Stimulated activated naive CD8-positive, alpha-beta T cell treated with anti-CD3 and anti-CD28 coated beads, Interleukin-15, amount 100 ng/mL, for 72 hours (primary cell): ENCODE data around the gene GLG1.
"Not testable (repeated sequence)": the region's sequence is repeated elsewhere in the genome, so short reads cannot be mapped to it uniquely, and the experiment has no call there.

ENCODE experiments used
- ATAC-seq: fragments of 150-1000 bp; cut with Tn5 transposase; 2 replicates; pipeline ENCODE4 v1.10.0; 2021; ENCODE audit warnings: mild to moderate bottlenecking, moderate library complexity
- DNase-seq, 2 donors: peaks; one replicate each; pipeline ENCODE4 v3.0.0; 2021 to 2022
- H3K27ac Mint-ChIP-seq, 2 donors: one replicate each; pipeline ENCODE4 v1.8.0; 2022; ENCODE audit warnings: mild to moderate bottlenecking in 2 of 2, mixed read lengths in 2 of 2, moderate library complexity in 2 of 2
- H3K27me3 Mint-ChIP-seq: one replicate; pipeline ENCODE4 v1.8.0; 2022; ENCODE audit warnings: mixed read lengths
- H3K4me1 Mint-ChIP-seq: one replicate; pipeline ENCODE4 v1.8.0; 2022; ENCODE audit warnings: mild to moderate bottlenecking, mixed read lengths
- H3K4me3 Mint-ChIP-seq, 2 donors: one replicate each; pipeline ENCODE4 v1.8.0; 2022; ENCODE audit warnings: mild to moderate bottlenecking in 2 of 2, mixed read lengths in 2 of 2, moderate library complexity in 1 of 2
- H3K9me3 Mint-ChIP-seq, 2 donors: one replicate each; pipeline ENCODE4 v1.8.0; 2022; ENCODE audit warnings: mixed read lengths in 2 of 2

GLG1 gene

GRCh38 chr16:74542911-74543578 lies 63.9 kb downstream of the GLG1 start:
- H3K9me3 Mint-ChIP-seq, ATAC-seq, H3K4me1 Mint-ChIP-seq, H3K27ac Mint-ChIP-seq, H3K27me3 Mint-ChIP-seq, H3K4me3 Mint-ChIP-seq, DNase-seq: not testable (repeated sequence)

GRCh38 chr16:74540663-74541062 lies 66.3 kb downstream of the GLG1 start:
- not testable (repeated sequence) for H3K4me1 Mint-ChIP-seq, H3K27ac Mint-ChIP-seq, DNase-seq, ATAC-seq, H3K4me3 Mint-ChIP-seq, H3K9me3 Mint-ChIP-seq, H3K27me3 Mint-ChIP-seq

GRCh38 chr16:74538801-74539200 lies 68.1 kb downstream of the GLG1 start:
- H3K9me3 Mint-ChIP-seq, H3K27ac Mint-ChIP-seq, H3K27me3 Mint-ChIP-seq, H3K4me3 Mint-ChIP-seq, DNase-seq: not testable (repeated sequence)
- ATAC-seq: peak; percentile 42
- H3K4me1 Mint-ChIP-seq: peaks cover 16% of the 10 kb centered on the region

DNA sequence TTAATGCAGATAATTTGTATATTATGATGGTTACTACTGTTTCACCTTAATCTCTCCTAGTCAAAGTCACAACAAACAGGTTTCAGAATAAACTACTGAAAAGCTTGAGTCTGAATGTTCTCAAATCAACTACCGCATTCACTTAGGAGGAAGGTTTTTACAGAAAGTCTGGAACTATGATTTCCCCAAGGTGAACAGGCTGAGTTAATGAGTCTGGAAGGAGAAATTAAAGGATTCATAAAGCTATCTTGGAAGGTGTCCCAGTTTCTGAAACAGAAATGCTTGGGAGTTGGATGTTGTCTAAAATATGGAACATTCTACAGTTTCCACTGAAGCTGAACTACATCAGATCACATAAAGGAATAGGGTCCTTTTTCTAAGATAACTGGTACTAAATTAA lies 69.2 kb downstream of the GLG1 start:
- H3K27ac Mint-ChIP-seq, H3K27me3 Mint-ChIP-seq, H3K9me3 Mint-ChIP-seq, ATAC-seq, DNase-seq, H3K4me3 Mint-ChIP-seq: not testable (repeated sequence)
- peaks cover 16% of the 10 kb centered on the region for H3K4me1 Mint-ChIP-seq

DNA sequence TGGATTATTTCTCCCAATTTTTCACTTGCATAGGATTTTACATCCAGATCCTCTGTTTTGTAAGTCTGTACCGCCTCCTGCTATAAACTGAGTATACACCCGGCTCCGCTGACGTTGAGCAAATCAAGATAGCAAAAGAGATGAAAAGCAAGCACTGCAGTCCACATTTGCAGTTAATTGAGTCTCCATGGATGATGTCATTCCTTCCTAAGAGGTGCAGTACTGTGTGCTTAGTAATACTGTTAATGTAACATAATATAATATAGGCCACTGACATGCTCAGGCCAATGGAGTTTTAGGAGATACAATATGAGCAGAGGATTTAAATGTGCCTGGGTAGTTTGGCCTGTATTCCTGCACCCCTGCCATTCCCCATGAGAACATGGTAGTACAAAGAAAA lies 72.3 kb downstream of the GLG1 start:
- peaks cover 16% of the 10 kb centered on the region for H3K4me1 Mint-ChIP-seq
- not testable (repeated sequence) for ATAC-seq, H3K27ac Mint-ChIP-seq, H3K4me3 Mint-ChIP-seq, DNase-seq, H3K27me3 Mint-ChIP-seq, H3K9me3 Mint-ChIP-seq

- no peak for DNase-seq
- H3K27ac Mint-ChIP-seq: no peak overlapping the region
- H3K9me3 Mint-ChIP-seq: no peaks in the 10 kb centered on the region
- H3K4me1 Mint-ChIP-seq: peaks cover 6% of the 10 kb centered on the region
- no peaks in the 10 kb centered on the region for H3K27me3 Mint-ChIP-seq
- no peak overlapping the region for H3K4me3 Mint-ChIP-seq
- no peak for ATAC-seq
Measured at GRCh38 chr16:74524926-74525325, 82.0 kb downstream of the GLG1 start.

- no peak for DNase-seq
Measured at GRCh38 chr16:74524117-74524516, 82.8 kb downstream of the GLG1 start.

GRCh38 chr16:74523706-74524105 lies 83.2 kb downstream of the GLG1 start:
- H3K27ac Mint-ChIP-seq, H3K4me1 Mint-ChIP-seq, H3K4me3 Mint-ChIP-seq, DNase-seq, H3K9me3 Mint-ChIP-seq, ATAC-seq, H3K27me3 Mint-ChIP-seq: not testable (repeated sequence)

More at GRCh38 chr16:74524117-74524516, 82.8 kb downstream of the GLG1 start:
- no peaks in the 10 kb centered on the region for H3K9me3 Mint-ChIP-seq
- no peak overlapping the region for H3K27ac Mint-ChIP-seq
- H3K4me3 Mint-ChIP-seq: no peak overlapping the region
- peaks cover 6% of the 10 kb centered on the region for H3K4me1 Mint-ChIP-seq
- no peak for ATAC-seq
- no peaks in the 10 kb centered on the region for H3K27me3 Mint-ChIP-seq

GRCh38 chr16:74522160-74522559 lies 84.8 kb downstream of the GLG1 start:
- H3K27ac Mint-ChIP-seq: no peak overlapping the region
- H3K4me3 Mint-ChIP-seq: no peak overlapping the region
- DNase-seq (no peak), ATAC-seq (no peak)
- peaks cover 6% of the 10 kb centered on the region for H3K4me1 Mint-ChIP-seq
- no peaks in the 10 kb centered on the region for H3K27me3 Mint-ChIP-seq
- no peaks in the 10 kb centered on the region for H3K9me3 Mint-ChIP-seq

DNA sequence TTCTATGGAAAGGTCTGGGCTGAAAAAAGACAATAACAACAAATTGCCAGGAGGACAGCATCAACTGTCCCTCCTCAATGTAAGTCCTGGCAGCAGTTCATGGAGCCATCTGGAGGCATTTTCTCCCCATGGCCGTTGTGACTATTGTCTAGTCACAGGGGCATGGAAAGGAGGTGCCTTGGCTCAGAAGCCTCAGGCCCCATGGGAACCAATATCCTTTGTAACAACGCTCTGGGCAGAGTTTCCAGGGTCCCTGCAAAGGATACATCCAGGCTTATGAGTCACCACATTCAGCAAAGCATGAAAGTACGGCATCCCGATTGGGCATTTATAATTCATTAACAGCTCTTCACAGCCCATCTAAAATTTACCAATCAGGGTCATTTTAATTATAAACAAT lies 85.2 kb downstream of the GLG1 start:
- Mint-ChIP-seq H3K4me1 (peaks cover 7% of the 10 kb centered on the region), H3K27ac (no peak overlapping the region), H3K9me3 (no peaks in the 10 kb centered on the region), H3K4me3 (no peak overlapping the region), H3K27me3 (no peaks in the 10 kb centered on the region)
- DNase-seq (no peak), ATAC-seq (no peak)

DNA sequence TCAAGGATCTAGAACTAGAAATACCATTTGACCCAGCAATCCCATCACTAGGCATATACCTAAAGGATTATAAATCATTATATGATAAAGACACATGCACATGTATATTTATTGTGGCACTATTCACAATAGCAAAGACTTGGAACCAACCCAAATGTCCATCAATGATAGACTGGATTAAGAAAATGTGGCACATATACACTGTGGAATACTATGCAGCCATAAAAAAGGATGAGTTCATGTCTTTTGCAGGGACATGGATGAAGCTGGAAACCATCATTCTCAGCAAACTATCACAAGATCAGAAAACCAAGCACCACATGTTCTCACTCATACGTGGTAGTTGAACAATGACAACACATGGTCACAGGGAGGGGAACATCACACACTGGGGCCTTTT lies 88.0 kb downstream of the GLG1 start:
- H3K9me3 Mint-ChIP-seq, H3K27me3 Mint-ChIP-seq, H3K4me3 Mint-ChIP-seq, DNase-seq, ATAC-seq, H3K27ac Mint-ChIP-seq: not testable (repeated sequence)
- peaks cover 31% of the 10 kb centered on the region for H3K4me1 Mint-ChIP-seq

DNA sequence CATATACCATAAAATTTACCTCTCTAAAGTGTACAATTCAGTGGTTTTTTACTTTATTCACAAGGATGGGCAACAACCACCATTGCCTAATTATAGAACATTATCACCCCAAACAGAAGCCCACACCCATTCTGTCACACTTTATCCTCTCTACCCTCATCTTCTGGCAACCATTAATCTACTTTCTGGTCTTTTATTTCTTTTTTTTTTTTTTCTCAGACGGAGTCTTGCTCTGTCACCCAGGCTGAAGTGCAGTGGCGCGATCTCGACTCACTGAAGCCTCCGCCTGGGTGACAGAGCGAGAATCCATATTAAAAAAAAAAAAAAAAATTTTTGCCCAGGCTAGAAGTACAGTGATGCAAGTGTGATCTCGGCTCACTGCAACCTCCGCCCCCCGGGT lies 95.0 kb downstream of the GLG1 start:
- Mint-ChIP-seq H3K27me3 (no peaks in the 10 kb centered on the region), H3K4me1 (peaks cover 57% of the 10 kb centered on the region), H3K4me3 (no peak overlapping the region), H3K9me3 (peaks cover 0 to 9% of the 10 kb centered on the region in 2 donors), H3K27ac (no peak overlapping the region)
- ATAC-seq (no peak), DNase-seq (no peak)

GRCh38 chr16:74505011-74505410 lies 101.9 kb downstream of the GLG1 start:
- Mint-ChIP-seq H3K9me3 (no peaks in the 10 kb centered on the region), H3K27ac (peak overlapping the region in 1 of 2 donors; percentile 71), H3K27me3 (no peaks in the 10 kb centered on the region), H3K4me1 (peaks cover 24% of the 10 kb centered on the region), H3K4me3 (no peak overlapping the region)
- no peak for DNase-seq
- ATAC-seq: no peak

DNA sequence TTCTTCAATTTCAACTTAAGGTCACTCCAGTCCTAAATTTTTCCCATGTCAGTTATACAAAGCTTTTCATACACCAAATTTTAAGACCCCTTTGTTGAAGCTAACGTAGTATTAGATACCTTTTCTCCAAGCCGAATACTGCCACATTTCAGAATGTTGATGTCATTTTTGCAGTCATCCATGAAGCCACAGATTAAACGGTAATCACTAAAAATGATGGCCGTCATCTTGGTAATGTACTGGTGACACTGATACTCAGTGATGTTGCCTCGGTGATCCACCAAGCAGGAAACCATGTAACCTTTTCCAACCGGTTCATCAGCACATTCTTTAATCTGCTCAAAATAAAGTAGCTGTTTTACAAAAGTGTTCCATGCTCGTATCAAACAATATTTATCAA lies 103.5 kb downstream of the GLG1 start:
- Mint-ChIP-seq H3K4me1 (peaks cover 18% of the 10 kb centered on the region), H3K4me3 (no peak overlapping the region), H3K27me3 (no peaks in the 10 kb centered on the region), H3K27ac (no peak overlapping the region), H3K9me3 (no peaks in the 10 kb centered on the region)
- DNase-seq (no peak), ATAC-seq (no peak)

GRCh38 chr16:74501484-74502478 lies 105.1 kb downstream of the GLG1 start:
- Mint-ChIP-seq H3K4me1 (peaks cover 4% of the 10 kb centered on the region), H3K27ac (peak overlapping the region in 1 of 2 donors; percentile 12), H3K4me3 (no peak overlapping the region), H3K9me3 (no peaks in the 10 kb centered on the region), H3K27me3 (no peaks in the 10 kb centered on the region)
- DNase-seq (no peak), ATAC-seq (no peak)

GRCh38 chr16:74500907-74501306 lies 106.0 kb downstream of the GLG1 start:
- DNase-seq (no peak), ATAC-seq (no peak)
- H3K27me3 Mint-ChIP-seq: no peaks in the 10 kb centered on the region
- no peaks in the 10 kb centered on the region for H3K9me3 Mint-ChIP-seq
- no peak overlapping the region for H3K4me3 Mint-ChIP-seq
- no peaks in the 10 kb centered on the region for H3K4me1 Mint-ChIP-seq
- peak overlapping the region in 1 of 2 donors; percentile 13 for H3K27ac Mint-ChIP-seq
